Ishikawa (cell line): ENCODE results near the gene CDH2.

Source experiments
- EP300 ChIP-seq: IDR thresholded peaks from 2 replicates; pipeline ENCODE4 v1.6.1; 2012; ENCODE audit warnings: borderline replicate concordance
- YY1 ChIP-seq: IDR thresholded peaks from 2 replicates; pipeline ENCODE4 v1.6.1; 2012; ENCODE audit warnings: low read depth

DNA sequence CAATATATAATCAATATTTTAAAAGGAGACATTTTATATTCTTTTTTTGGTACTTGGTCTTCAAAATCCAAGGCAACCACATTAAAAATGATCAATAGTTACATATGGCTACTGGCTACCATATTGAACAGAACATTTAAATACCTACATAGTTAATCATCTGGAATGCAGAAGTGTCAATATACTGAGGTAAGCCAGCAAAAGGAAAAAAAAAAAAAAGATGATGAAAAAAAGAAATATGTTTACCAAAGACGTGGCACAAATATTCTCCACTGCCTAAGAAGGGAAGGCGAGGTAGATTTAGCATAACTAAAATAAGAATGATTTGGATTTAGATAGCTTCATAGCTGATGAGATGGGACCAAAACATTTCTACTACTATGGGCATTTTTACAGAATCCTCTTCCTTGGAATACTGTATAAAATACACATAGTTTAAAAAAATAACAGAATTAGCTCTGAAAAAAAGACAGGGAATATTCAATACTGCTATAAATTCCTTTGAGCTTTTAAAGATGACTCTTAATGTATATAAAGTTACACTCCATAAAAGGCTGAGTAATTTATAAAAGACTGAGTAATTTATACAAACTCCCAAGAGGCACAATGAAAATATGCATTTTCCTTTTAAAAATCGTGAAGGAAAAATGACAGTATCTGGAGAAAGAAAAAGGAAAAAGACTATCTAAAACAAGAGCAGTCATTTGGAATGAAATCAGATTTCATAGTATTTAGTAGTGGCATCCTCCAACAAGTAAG is 63.5 kb downstream of the CDH2 start:
- TF ChIP-seq YY1 (no peak), EP300 (no peak)
